Iris pigment epithelial cell (primary cell): ENCODE results near the gene EGFR.

Source experiments
- DNase-seq: peaks from one replicate; pipeline ENCODE4 v3.0.0-alpha.2; 2011; ENCODE audit warnings: low read depth

Gene EGFR

DNA sequence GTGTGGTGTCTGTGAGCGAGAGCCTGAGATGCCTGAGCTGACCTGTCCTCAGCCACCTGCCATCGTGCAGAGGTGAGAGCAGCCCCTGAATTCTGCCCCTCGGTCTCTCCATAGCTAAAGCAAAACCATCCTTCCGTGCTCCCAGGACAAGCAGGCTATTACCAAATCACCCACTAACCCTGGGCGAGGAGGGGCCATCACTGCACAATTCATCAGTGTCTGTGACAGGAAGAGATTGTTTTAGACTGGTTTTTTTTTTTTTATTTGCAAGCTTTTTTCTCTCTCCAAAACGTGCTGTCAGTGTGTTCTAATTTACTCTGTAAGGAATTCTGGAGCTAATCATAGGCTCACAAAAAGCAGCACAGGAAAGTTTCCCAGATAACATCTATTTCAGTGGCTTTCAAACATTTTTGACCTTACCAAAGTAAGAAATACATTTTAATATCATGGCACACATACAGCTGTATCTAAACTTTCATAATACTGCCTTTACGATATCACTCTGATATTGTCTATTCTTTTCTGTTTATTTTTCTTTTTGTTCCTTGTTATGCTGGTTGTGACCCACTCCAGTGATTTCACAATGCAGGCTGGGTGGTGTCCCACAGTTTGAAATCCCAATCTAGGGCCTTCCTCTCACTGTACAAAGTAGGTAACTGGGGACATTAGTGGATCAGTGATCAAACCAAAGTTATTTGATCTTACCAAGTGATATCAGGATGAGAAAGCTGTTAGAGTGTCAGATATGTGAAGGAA is 62.8 kb downstream of the EGFR start:
- DNase-seq: no peak

DNA sequence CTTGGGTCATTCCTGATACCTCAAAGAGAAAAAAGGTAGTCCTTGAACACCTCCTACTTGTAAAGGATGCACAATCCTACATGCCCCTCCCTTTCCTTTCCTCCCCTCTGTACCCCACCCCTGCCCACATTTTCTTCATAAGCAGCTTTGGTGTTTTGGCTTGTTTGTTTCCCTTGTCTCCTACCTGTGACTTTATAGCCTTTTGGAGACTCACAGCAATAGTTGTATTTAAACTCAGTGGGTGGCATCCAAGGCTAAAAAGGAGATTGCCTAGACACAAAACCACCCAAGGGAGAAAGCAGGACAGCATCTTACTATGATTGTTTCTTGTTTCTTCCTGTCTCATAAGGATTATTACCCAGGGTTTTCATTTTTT is 63.4 kb downstream of the EGFR start:
- DNase-seq: no peak

DNA sequence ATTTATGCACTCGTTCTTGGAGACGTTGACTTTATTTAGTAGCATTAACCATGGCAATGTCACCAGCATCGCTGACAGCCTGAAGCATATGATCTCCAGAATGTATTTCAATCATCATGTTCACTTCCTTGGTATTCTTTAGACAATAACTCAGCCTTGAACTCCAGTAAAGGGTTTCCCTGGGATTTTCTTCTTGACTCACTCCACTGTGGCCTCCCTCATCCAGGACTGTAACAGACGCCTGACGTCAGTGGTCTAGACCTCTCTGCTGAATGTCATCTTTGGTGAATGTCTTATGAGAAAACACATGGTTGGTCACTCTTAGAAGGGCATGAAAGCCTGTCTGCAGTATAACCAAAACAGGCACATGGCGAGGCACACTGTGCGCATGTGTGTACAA is 64.4 kb downstream of the EGFR start:
- peak; percentile 69 for DNase-seq

DNA sequence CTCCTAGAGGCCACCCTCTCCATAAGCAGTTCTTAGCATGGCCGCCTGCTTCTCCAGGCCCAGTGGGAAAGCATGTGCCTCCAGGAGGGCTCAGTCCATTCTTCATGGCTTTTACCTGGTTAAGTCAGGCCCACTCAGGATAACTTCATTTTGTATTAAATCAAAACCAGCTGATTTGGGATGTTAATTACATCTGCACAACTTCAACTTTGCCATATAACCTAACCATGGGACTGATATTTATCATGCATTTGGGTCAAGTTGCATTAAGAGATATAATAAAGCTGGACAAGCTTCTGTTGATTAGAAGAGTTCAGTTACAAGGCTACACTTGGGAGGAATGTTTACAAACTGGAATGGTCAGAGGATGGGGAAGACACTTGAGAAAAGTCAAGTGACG is 65.5 kb downstream of the EGFR start:
- no peak for DNase-seq

DNA sequence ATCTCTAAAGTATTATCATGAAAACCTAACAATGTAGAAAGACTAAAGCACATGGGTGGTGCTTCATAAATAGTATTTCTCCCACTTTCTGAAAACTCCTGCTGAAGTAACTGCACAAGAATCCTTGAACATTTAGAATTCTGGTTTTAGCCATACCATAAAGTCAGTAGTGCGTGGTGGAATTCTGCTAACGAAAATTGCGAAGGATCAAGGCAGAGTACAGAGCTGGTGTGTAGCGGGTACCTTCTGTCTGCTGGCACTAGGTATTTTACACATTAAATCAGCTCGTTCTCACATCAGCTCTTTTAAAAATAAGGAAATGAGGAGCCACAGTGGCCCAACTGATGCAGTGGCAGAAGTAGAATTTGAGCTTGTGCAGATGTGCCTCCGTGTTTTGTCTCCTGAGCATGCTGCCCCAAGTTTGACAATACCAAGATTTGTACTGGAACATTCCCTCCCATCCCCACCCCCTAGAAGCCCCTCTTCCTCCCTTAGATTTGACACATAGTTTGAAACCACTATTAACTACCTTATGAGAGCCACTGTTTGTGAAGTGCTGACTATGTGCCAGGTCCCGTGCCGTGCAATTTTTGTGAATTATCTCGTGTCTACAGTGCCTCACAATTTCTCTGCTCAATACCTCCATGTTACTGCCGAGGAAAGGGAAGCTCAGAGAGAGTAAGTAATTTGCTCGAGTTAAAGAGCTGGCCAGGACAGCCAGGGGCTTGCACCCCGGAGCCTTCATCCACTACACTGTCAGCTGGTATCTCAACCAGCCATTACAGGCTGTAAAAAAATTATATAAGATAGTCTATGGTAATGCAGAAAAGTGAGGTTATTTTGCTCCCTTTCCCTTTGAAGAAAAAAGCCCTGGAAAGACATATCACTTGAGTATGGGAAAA is 66.9 kb downstream of the EGFR start:
- DNase-seq: no peak

DNA sequence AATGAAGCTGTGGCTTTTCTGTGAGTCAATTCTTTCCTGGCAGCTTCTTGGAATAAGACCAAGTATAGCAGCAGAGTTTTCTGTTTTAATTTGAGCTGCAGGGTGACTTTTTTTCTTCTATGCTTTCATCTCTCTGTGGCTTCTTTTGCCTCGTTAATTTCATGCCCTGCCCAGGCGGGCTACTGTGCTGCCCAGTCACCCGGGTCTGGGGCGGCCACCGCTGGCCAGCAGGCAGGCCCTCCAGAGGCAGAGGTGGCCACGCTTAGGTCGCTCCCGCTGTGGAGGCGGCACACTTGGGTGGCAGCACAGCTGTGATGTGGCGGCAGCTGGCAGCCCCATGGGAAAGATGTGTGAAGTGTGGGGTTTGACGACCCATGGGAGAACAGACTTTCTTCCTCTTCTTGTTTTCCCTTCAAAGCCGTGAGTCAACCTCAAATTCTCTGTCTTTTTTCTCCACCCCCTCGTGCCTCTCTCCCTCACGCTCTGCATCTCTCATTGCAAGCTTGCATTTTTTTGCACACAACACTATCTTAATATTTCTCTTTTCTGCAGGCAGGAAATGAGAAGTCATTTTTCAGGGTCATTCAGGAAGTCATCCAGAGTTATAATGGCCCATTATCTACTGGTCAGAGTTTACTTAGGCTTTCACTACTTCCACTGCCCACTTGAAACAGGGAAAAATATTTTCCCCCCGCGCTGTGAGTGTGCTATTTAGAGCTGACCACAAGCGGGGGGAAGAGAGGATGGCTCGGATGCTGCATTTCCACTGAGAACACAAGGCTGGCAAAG is 67.8 kb downstream of the EGFR start:
- peak; percentile 85 for DNase-seq

DNA sequence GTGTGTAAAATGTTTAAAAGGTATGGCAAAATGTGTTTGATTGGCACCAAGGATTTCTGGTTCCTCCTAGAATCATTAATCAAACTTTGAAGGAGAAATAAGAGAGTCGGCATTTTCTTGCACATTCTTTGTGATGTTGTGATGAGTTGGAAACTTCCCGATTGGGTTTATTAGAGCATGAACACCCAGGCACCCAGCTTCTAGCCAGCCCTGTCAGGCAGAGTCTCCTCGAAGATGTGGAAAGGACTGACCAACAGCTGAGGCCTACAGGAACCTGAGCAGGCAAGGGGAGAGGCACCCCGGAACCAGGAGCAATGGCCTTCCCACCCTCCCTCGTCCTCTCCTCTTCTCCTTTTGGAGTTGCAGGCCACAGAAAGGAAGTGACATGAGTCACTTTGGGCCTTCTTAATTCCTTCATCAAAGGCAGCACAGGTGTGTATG is 68.7 kb downstream of the EGFR start:
- DNase-seq: no peak

DNA sequence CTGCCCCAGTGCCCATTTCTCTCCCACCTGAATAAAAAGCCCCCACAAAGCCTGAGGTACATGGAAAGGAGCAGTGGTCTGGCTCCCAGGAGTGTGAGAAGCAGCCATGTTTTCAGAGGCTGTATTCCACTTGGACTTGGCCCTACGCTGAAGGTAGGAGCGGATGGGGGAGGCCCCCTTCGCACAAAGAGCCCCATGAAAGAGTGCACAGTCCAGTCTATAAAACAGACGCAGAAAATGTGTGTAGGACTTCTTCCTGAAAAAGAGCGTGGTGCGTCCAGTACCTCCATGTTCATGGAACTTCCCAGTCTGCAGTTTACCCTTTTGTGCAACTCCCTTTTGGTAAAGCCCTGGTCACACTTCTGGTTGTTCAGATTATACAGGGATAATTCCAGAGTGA is 69.3 kb downstream of the EGFR start:
- no peak for DNase-seq

DNA sequence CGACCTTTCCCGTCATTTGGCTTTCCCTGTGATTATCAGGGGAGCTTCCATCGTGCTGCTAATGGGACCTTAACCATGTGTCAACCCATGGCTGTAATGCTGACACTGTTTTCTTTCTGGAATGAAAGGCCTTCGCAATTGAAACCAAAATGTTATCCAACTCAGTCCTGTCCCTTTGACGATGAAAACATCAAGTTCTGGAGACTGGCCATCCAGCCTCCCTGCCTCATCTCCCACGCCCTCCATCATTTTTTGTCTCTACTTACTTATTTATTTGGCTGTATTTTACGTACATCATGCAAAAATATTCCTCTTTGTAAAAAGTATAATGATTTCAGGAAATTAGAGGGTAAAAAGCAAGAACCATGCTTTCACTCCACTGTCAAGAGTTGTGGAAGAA is 69.8 kb downstream of the EGFR start:
- DNase-seq: no peak

DNA sequence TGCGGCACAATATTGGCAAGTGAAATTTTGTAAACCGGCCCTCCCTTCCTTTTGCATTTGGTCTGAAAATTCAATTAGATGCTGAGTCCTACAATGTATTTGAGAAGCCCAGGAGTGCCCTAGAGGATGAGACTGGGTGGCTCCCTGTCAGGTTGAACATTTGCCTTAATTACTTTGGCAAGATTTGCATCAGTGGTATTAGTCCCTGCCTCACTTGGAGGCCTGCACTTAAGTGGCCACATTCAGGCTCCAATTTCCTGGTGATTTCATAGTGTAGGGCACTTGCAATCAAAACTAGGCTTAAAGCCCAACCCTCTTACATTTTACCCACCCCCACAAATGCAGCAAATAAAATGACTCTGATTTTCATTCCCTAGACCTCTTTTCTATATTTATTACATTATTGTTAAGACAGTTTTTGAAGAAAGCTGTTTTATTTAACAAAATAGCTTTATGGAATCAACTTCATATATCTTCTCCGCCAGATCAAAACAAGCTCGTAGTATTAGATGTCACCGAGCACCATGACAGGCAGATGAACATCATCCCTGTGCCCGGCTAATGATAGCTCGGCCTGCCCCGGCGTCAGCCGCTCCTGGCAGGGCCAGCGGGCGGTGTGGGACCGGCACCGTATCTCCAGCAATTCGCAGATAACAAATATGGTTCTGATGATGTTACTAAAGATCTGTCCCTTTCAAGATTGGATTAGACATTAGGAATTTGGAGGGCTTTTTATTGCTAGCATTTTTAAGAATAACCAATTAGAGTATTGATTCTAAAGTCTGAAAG is 73.6 kb downstream of the EGFR start:
- DNase-seq: no peak

DNA sequence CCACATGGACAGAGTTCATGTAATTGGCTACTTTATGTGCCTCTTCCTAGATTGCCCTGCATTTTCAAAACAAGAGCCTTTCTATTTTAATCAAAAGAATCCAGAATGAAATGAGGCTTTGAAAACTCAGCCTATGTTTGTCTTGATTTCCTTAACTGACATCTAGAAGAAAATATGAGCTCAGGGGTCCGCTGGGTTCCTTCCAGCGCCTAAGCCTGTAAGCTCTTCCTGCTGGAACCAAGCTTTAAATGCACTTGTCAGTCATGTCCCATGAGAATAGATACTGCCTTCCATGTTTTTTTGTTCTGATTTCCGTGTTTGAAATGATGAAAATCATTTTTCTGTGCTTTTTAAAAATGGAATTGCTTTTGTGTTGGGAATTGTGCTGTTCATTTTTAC is 74.2 kb downstream of the EGFR start:
- no peak for DNase-seq

DNA sequence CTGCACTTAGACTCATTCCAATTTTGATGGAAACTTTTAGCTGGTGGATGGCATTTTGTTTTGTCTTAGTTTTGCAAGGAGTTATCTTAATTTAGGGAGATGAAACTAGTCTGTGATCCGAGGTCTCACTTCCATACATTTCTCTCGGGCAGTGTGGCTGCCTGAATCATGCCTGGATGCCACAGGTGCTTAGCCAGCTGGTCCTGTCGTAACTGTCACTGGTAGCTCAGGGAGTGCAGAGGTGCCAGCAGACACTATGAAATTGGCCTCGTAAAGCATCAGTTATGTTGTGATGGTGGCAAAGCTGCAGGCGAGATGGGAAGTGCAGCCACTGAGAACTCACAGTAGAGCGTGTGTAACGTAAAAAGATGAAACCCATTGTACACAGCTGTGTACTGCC is 74.9 kb downstream of the EGFR start:
- DNase-seq: no peak

DNA sequence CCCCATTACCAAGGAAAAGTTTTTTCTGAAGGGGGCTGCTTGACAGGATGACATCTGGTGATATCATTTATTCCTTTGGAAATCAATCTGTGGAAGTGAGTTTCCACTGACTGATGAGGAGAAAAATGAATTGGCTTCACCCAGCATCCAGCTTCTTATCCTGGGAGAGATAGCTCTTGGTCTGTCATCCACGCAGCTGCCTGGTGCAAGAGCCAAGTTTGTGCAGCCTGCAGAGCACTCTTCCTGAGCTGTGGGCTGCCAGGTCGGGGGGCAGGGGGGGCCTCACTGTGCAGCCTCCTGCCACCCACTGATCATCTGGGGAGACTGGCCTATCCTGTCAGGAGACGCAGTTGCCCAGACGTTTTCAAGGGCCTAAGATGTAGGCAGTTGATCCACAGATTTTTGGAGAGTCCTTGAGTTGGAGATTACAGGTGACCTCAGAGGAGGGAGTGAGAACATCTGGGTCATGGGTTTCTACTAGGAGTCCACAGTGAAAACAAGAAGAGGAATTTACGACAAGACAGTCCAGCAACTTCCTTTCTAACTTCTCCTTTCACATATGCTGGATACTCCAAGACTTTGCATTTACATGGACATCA is 75.4 kb downstream of the EGFR start:
- DNase-seq: no peak

DNA sequence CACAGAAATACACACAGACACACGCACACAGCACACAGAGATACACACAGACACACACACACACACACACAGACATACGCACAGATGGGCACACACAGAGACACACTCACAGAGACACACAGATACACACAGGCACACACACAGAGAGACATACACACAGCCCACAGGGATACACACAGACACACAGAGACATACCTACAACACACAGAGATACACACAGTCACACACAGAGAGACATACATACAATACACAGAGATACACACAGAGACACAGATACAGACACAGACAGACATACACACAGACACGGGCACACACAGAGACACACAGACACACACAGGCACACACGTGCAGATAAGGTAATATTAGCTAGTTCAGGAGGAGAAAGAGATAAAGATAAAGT is 76.9 kb downstream of the EGFR start:
- DNase-seq: no peak

DNA sequence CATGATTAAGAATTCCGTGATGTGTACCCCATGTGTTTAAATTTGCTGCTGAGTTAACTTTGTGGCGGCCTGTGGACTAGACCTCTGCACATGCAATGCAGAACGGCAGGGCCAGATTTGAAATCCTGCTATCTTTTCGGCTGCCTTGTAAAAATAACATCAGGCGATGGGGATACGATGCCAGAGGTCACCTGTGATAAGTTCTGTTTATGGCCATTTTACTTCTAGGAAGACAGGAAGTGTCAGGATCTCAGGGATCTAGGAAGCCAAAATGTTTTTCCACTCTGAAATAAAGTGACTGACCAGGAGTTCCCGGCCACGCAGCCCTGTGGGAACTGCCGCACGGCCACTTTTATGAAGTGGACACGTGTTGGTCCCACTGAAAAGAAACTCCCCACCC is 77.5 kb downstream of the EGFR start:
- DNase-seq: no peak

DNA sequence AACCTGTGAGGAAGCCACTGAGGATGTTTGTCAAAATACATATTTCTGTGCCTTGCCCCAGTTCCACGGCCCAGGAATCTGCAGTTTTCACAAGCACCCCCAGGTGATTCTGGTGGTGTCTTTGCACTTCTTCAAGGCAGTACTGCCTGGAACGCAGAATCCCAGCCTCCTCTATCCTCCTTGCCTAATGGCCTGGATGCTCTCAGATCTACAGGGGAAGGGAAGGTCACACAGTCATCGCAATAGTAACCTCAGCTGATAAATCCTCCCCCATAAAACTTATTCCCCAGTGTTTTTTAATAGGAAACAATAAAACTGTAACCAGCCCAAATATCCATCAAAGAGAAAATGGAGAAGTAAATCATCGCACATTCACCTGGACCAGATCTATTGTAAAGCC is 78.3 kb downstream of the EGFR start:
- no peak for DNase-seq

DNA sequence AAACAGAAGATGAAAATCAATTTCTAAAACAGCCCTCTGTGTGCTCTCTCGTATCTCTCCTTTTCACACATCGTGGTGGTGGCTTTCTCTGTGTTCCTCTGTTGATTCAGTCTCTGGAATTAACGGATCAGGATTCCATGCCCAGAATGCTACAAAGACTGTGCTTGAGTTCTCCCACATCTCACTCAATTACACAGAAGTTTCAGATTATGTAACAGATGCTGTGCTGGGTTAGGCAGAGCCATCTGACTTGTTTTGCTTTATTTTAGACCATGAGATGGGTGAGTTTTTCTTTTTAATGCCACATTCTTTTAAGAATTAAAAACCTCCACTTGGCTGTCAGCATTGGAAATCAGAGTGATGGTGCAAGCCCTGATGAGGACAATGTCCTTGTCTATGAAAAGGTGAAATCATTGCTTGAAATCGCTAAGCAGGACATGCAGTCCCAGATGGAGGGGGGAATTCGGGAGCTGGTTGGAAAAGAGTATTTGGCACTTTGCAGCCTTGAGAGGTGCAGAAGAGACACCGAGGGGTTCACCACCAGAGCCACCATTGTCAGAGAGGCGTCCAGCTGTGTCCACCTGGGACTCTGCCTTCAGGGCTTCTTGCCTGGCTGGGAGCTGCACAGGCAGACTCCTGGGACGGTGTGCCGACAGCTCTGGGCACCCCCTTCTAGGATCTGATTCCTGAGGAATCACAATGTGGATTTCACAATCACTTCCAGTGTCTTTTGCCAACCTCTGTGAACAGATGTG is 80.4 kb downstream of the EGFR start:
- no peak for DNase-seq

DNA sequence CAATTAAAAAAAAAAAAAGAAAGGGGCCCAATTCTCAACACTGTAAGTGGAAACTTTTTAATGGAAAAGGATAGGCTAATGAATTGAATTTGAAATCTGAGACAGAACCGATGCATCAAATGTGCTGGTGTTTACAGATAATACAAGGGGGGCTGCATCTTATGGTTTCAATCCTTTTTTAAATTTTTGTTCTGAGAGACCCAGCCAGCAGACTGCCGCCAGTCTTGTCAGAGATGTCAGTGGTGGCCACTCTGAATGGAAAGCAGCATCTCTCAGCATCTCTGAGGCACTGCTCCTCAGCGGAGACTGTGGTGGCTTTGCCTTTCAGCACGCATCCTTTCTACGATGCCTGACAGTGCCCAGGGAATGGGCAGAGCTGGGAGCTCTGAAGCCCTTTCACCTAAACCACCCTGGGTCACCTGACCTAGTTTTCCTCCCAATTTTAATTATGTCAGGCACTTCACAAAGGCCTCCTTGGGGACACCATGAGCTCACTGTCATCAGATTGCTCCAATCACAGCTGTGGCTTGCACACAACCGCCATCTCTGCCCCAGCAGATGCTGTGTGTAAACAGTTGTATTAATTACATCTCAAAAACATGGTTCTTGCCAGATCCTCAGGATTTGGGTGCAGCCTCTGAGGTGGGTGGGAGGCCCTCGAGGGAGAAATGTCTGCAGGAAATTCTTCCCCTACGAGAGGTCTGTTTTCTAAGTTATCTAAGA is 81.2 kb downstream of the EGFR start:
- DNase-seq: no peak

DNA sequence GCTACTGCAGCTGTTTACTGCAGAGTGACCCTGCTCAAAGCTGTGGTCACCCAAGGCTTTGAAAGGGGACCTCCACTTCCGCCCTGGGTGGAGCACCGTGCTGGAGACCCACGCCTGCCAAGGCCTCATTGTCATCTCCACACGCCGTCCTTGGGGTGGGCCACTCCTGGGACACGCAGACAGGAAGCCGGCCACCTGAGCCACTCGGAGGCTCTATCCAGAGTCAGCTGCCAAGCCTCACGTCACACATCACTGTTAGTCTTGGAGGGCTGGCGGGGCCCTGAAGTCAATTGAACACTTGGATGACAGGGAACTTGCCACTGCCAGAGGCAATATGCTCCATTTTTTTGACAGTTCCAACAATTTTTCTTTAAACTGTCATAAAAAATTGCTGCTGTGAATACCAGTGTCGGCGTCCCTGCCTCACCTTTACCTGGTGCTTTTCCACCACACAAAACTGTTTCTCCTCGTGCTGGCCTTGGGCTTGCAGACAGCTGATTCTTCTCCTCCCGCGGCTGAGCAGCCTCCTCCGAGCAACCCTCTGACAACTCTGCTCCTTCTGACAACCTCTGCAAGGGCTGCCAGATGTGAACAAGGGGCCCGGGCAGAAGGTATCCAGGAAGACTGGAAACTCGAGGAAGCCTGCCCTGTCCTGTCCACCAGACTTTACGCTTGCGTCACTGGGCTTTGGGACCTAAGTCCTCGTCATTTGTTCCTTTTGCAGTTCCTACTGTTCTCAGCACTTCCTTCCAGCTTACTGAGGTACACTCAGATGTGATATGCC is 81.9 kb downstream of the EGFR start:
- DNase-seq: no peak
